ENCODE results near the gene NRF1.

GRCh38 chr7:129609666-129610065, 1.9 kb upstream of the NRF1 start:
- no peak for TF ChIP-seq POLR2A (IDR thresholded peaks at IDR 0.05; ENCODE audit: control extremely low read depth in 1 of 2, low read depth in 2 of 2, low read length in 2 of 2)
- TF ChIP-seq, protein P1, sequence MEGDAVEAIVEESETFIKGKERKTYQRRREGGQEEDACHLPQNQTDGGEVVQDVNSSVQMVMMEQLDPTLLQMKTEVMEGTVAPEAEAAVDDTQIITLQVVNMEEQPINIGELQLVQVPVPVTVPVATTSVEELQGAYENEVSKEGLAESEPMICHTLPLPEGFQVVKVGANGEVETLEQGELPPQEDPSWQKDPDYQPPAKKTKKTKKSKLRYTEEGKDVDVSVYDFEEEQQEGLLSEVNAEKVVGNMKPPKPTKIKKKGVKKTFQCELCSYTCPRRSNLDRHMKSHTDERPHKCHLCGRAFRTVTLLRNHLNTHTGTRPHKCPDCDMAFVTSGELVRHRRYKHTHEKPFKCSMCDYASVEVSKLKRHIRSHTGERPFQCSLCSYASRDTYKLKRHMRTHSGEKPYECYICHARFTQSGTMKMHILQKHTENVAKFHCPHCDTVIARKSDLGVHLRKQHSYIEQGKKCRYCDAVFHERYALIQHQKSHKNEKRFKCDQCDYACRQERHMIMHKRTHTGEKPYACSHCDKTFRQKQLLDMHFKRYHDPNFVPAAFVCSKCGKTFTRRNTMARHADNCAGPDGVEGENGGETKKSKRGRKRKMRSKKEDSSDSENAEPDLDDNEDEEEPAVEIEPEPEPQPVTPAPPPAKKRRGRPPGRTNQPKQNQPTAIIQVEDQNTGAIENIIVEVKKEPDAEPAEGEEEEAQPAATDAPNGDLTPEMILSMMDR (IDR thresholded peaks at IDR 0.05; ENCODE audit: control extremely low read depth in 1 of 3, insufficient read depth in 1 of 3, low read depth in 1 of 3, low read length in 3 of 3) = no peak
- TF ChIP-seq POLR2AphosphoS5 (IDR thresholded peaks at IDR 0.05; ENCODE audit: low read depth, low read length) = no peak
- TF ChIP-seq SUZ12 (IDR thresholded peaks at IDR 0.05; ENCODE audit: low read length) = no peak
- TF ChIP-seq BRCA1 (IDR thresholded peaks at IDR 0.05; ENCODE audit: low read depth, low read length) = no peak
- no peak for TF ChIP-seq TBP (IDR thresholded peaks at IDR 0.05; ENCODE audit: low read depth, low read length)
- no peak for TF ChIP-seq KDM1A (IDR thresholded peaks at IDR 0.05; ENCODE audit: borderline replicate concordance, low read length)
- TF ChIP-seq PHF8 (conservative IDR thresholded peaks at IDR 0.05; ENCODE audit: low read depth, low read length) = no peak
- TF ChIP-seq CHD1 (IDR thresholded peaks at IDR 0.05; ENCODE audit: low read depth, low read length) = no peak
- no peak for TF ChIP-seq HDAC2 (IDR thresholded peaks at IDR 0.05; ENCODE audit: borderline replicate concordance in 1 of 2, low read depth in 2 of 2, low read length in 2 of 2)
- TF ChIP-seq EP300 (IDR thresholded peaks at IDR 0.05; ENCODE audit: borderline replicate concordance in 1 of 2, low read depth in 2 of 2, low read length in 2 of 2) = no peak
- TF ChIP-seq RBBP5 (IDR thresholded peaks at IDR 0.05; ENCODE audit: borderline replicate concordance, low read depth, low read length) = no peak
- TF ChIP-seq YY1 (IDR thresholded peaks at IDR 0.05; ENCODE audit: low read depth, low read length) = no peak
